A673 (cell line): ENCODE results near the gene CTSH.

Experiments
- CTCF ChIP-seq: fragments of 300-800, 200-600 bp; sonication (generic); conservative IDR thresholded peaks from 2 replicates; pipeline ENCODE4 v1.5.1; 2017; ENCODE audit warnings: low read depth, mild to moderate bottlenecking, antibody characterized with exemption, low read length, moderate library complexity, mixed read lengths
- EZH2 ChIP-seq: fragments of 200-600 bp; sonication (generic); IDR thresholded peaks from 2 replicates; pipeline ENCODE4 v1.6.1; 2017; ENCODE audit warnings: borderline replicate concordance, low read depth, mild to moderate bottlenecking, mixed read lengths, antibody characterized with exemption, low read length; ENCODE audit not compliant: poor library complexity, severe bottlenecking

DNA sequence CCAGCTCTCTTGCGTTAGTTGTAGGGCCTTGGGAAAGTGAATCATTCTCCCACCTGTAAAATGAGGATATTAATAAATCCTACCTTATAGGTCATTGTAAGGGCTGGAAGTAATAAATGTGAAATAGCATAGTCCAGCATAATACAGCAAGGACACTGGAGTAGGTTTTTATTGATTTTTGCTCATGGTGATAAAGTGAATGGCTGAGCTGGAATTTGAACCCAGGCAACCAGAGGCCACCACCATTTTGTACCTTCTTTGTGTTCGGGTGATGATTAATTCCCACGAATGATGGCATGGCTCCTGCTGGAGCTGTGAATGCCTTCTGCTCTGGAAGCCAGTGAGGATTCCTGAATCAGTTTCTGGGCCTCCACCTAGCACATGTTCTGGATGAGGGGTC is 31.8 kb downstream of the CTSH start:
- TF ChIP-seq CTCF (no peak), EZH2 (no peak)
